HCEC 1CT (cell line): Measurements from ENCODE around the gene MCIDAS.

Source experiments
- DNase-seq: peaks from one replicate; pipeline ENCODE4 v3.0.0-alpha.2; 2017

MCIDAS gene

GRCh38 chr5:55222092-55222984 is 4.8 kb downstream of the MCIDAS start:
- DNase-seq: no peak

GRCh38 chr5:55220433-55221185 is 6.5 kb downstream of the MCIDAS start:
- no peak for DNase-seq

- DNase-seq: no peak
These were observed 7.3 kb downstream of the MCIDAS start for GRCh38 chr5:55219770-55220169.

- no peak for DNase-seq
These were observed 8.1 kb downstream of the MCIDAS start for GRCh38 chr5:55218967-55219366.

- no peak for DNase-seq
These were observed 15.8 kb downstream of the MCIDAS start for GRCh38 chr5:55211184-55211874.

GRCh38 chr5:55205001-55205400 is 22.1 kb downstream of the MCIDAS start:
- DNase-seq: no peak

GRCh38 chr5:55191165-55191564 is 36.0 kb downstream of the MCIDAS start:
- DNase-seq: peak; percentile 52

GRCh38 chr5:55188656-55189540 is 38.2 kb downstream of the MCIDAS start:
- no peak for DNase-seq

GRCh38 chr5:55187370-55187769 is 39.7 kb downstream of the MCIDAS start:
- DNase-seq: peak; percentile 24

GRCh38 chr5:55180016-55180415 is 47.1 kb downstream of the MCIDAS start:
- DNase-seq: no peak

- DNase-seq: no peak
These were observed 50.0 kb downstream of the MCIDAS start for GRCh38 chr5:55177078-55177477.

GRCh38 chr5:55176176-55176818 is 50.8 kb downstream of the MCIDAS start:
- no peak for DNase-seq

GRCh38 chr5:55175781-55176175 is 51.3 kb downstream of the MCIDAS start:
- DNase-seq: no peak

- DNase-seq: no peak
These were observed 53.4 kb downstream of the MCIDAS start for GRCh38 chr5:55173687-55174230.

GRCh38 chr5:55172937-55173686 is 54.0 kb downstream of the MCIDAS start, which contains the start of gene CDC20B:
CDC20B (minus strand) TSS chr5:55173177; CDS start chr5:55173000, 177 bp downstream.
- DNase-seq: peak; percentile 75

- DNase-seq: peak; percentile 77
These were observed 54.8 kb downstream of the MCIDAS start for GRCh38 chr5:55172051-55172899.

- no peak for DNase-seq
These were observed 55.6 kb downstream of the MCIDAS start for GRCh38 chr5:55171471-55171870.
